HG03280 (cell line): ENCODE results near the gene SLC44A5.
"Not testable (repeated sequence)": the region's sequence is repeated elsewhere in the genome, so short reads cannot be mapped to it uniquely, and the experiment has no call there.

ENCODE experiments used
- ATAC-seq: cut with Tn5 transposase; IDR thresholded peaks from one replicate; pipeline ENCODE4 v1.9.1; 2021; ENCODE audit warnings: mild to moderate bottlenecking, moderate library complexity; ENCODE audit not compliant: unreplicated experiment

Gene SLC44A5

DNA sequence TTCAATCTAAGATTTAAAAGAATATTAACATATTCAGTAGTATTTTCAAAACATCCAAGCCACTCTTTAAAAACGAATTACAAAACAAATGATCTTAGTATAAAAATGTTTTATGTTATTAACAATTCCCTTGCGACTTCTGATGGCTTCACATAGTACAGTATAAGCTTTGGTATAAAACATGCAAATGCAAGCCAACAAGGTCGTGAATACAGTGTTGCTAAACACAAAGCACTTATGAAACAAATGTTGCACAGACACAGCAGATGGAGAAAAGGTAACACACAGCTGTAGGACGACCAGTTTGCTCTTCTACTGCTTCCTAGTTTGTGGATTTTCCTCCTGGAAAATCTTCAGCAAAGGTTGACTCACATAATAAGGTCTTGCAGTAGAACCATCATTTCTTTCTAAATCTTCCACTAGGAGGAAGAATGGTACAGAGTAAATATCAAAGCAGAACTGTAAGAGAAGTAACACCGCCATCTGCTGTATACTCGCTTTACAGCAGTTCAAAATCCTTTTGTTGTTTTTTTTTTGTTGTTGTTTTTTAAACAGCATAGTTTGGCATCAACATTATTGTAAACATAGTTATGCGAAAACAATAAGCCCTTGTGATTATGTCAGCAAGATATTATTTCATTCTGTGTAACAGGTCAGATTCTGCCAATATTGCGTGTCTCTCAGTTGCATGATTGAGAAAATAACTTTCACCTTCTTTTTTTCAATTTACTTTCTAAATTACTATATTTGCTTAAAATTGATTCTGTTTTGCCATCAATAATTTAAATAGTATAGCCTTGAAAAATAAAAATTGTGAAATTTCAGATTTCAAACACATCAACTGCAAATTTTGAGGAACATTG, 407.3 kb downstream of the SLC44A5 start:
- peak; percentile 93 for ATAC-seq

DNA sequence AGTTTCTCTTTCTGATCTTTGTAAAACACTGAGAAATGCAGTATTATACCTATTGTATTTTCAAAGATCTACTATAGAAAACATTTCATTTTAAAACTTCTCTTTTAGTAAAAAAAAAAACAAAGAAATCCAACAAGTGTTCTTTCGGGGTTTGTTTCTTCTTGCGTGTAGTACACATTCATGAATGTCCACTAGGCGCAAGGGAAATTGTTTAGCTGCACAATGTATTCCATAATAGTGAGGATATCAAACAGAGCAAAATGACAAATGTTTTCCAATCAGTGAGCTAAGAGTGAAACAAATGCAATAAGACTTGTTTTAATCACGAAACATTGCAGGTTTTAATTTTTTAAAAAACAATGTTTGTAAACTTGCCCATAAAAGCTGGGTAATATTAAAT, 408.2 kb downstream of the SLC44A5 start:
- ATAC-seq, result no peak

- ATAC-seq, result no peak
These were observed 412.2 kb downstream of the SLC44A5 start for GRCh38 chr1:75198761-75199160.

GRCh38 chr1:75198163-75198562, 412.8 kb downstream of the SLC44A5 start:
- ATAC-seq, result no peak

DNA sequence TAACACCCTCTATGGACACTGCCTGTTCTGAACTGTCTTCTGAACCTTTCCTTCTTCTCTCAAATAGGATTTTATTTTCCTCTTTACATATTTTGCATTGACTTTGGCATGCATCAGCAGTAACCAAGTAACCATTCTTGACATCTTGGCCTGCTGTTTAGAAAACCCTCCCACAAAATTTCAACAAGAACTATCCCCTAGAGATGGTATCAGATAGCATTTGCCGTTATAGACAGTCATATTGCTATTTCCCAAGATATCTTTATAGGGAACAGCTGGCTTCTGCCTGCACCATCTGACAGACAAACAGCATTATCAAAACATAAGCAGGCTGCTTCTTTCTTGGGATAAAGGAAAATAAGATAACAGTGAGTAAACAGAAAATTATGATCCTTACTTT, 422.0 kb downstream of the SLC44A5 start:
- no peak for ATAC-seq

DNA sequence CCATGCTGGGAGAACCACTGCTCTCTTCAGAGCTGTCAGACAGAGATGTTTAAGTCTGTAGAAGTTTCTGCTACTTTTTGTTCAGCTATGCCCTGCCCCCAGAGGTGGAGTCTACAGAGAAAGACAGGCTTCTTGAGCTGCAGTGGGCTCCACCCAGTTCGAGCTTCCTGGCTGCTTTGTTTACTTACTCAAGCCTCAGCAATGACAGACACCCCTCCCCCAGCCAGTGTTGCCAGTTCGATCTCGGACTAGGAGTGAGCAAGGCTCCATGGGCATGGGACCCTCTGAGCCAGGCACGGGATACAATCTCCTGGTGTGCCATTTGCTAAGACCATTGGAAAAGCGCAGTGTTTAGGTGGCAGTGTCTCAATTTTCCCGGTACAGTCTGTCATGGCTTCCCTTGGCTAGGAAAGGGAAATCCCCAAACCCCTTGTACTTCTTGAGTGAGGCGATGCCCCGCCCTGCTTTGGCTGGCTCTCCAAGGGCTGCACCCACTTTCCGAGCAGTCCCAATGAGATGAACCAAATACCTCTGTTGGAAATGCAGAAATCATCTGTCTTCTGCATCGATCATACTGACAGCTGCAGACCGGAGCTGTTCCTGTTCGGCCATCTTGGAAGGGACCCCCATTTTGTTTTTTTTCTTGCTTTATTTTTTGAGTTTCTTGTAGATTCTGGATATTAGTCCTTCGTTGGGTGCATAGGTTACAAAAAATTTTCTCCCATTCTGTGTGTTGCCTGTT, 429.5 kb downstream of the SLC44A5 start:
- ATAC-seq, result not testable (repeated sequence)

DNA sequence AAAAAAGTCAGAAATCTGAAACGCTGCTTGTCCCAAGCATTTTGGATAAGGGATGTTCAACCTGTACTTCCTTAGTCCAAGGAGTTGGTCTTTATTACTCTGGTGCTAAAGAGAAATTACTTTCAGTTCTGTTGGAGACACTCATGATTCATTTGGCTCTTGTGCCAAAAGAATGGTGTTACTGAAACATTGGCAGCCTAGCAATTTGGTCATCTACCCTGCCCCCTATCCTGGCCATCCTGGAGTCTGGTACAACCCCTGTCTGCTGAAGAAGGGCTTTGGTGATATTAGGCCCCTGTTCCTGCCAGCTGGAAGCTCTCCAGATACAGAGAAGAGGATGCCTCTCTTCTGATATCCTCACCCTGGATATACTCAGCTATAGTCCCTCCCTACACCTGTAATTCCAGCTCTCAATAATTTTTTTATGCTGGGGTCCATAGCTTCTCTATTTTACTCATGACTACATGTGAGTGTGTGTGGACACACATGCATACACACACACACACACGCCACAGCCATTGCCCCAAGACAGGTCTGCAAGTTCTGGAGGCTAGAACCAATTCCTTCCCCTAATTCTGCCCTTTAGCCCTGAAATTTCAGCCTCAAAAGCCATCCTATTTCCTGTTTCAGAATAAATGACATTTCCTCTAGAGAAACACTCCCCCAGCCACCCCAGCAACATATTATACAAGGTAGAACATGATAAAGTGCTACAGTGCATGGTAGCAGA, 436.7 kb downstream of the SLC44A5 start:
- ATAC-seq, result no peak

DNA sequence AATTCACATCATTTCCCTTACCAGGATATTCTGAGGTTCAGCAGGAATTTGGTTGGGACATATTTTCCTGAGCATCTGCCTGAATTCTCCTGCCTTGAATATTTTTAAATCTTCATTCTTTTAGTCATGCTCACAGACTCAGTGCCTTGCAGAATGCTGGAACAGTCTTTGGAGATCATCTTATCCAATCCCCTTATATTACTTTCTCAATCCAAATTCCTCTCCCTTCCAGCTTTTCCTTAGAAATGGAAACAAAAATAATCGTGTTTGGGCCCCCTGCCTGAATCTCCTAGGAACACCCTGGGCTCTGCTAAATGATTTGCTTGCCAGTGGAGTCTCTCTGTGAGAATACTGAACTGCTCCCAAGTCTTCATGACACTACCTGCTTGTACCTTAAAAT, 438.4 kb downstream of the SLC44A5 start:
- no peak for ATAC-seq

- no peak for ATAC-seq
These were observed 439.0 kb downstream of the SLC44A5 start for GRCh38 chr1:75171876-75172275.

DNA sequence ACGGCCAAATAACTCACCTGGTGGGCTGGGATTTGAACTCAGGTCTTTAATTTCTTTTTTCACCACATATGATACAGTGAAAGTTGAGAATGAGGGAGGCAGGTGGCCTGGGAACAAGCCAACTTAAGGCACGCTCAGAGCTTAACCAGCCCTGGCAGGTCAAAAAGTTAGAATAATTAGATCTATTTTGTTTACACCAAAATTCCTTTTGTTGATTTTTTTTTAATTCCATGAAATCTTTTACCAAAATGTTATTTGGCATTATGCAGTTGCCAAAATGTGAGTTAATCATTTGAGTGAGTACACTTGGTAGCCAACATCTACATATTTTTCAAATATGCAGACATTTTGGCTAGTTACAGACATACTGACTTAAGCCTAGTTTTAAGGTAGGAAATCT, 439.9 kb downstream of the SLC44A5 start:
- no peak for ATAC-seq

GRCh38 chr1:75170011-75170410, 440.9 kb downstream of the SLC44A5 start:
- no peak for ATAC-seq

DNA sequence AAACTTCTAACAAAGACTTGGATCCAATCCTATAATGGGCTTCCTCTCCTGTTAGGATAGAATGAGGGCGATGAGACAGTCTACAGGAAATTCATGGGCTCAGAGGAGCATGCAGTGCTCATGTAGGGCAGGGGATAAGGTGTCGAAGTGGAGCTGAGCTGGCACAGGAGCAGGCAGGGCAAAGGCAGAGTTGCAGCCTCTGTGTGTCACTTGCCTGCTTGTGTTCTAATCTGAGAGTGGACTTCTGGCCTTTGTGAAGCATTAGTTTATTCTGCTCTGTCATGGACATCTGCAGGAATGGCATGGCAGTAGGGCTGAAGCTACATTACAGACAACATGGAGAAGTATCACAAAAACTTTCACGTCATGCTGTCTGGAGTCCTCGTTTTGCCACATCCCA, 444.1 kb downstream of the SLC44A5 start:
- no peak for ATAC-seq

DNA sequence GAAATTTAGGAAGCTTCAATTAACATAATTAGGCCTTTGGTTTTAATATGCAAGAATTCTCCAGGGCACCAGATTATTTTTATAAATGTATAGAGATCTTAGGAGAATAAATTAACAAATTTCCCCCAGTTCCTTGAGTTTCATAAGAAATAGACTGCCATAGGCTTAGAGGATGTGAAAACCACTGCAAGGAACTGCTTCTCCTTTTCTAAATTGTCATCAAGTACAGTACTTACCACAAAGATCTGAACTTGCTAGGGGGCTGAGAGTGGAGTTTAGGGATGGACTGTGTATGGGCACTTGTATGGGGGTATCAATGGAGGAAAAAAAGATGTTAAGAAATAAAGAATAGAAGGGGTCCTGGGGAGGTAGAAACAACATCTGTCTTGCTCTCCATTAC, 445.6 kb downstream of the SLC44A5 start:
- ATAC-seq, result peak; percentile 57

DNA sequence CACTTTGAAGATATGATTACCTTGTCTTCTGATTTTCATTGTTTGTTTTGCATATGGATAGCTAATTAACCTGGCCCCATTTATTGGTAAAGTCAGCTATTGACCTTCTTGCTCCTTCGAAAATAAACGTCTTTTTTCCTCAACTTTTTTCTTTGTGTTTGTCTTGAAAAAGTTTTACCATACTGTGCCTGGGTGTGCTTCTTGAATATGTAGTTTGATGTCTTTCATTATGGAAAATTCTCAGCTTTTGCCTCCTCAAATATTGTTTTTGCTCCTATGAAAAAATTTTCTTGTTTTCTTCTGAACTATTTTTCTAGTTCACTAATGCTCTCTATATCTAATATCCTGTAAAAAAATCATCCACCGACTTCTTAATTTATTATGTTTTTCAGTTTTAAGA, 451.8 kb downstream of the SLC44A5 start:
- ATAC-seq, result no peak
